ENCODE measurements around the gene FSD2. TPM values are rescaled to one million over a fixed set of nuclear protein-coding genes. Genes with fewer than 3 reads are reported as not detected.

The FSD2 gene
- total and polyA plus RNA-seq, 9 of the 15 experiments (the other 6 are each of a cell fraction or from before 2014, with no cell fraction given) = 0.01 to 0.06 TPM; not detected in 7

DNA sequence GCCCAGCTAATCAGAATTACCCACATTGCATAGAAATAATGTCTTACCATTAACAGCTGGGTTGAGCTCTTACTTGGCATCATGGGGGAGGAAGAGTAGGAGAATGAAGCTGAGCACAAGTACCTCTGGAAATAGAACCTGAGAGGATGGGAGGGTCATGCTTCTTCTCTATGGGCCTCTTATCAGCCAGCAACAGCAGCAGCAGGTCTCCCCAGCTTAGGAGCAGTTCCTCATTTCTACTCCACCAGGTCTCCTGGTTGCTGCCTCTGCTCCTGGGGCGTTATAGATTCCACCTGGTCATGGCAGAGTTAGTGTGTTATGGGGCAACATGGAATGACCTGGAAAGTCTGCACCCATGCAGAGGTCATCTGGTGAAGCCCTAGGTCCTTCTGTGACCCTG lies 3.4 kb downstream of the FSD2 start (continued):
- TF ChIP-seq, protein P1, sequence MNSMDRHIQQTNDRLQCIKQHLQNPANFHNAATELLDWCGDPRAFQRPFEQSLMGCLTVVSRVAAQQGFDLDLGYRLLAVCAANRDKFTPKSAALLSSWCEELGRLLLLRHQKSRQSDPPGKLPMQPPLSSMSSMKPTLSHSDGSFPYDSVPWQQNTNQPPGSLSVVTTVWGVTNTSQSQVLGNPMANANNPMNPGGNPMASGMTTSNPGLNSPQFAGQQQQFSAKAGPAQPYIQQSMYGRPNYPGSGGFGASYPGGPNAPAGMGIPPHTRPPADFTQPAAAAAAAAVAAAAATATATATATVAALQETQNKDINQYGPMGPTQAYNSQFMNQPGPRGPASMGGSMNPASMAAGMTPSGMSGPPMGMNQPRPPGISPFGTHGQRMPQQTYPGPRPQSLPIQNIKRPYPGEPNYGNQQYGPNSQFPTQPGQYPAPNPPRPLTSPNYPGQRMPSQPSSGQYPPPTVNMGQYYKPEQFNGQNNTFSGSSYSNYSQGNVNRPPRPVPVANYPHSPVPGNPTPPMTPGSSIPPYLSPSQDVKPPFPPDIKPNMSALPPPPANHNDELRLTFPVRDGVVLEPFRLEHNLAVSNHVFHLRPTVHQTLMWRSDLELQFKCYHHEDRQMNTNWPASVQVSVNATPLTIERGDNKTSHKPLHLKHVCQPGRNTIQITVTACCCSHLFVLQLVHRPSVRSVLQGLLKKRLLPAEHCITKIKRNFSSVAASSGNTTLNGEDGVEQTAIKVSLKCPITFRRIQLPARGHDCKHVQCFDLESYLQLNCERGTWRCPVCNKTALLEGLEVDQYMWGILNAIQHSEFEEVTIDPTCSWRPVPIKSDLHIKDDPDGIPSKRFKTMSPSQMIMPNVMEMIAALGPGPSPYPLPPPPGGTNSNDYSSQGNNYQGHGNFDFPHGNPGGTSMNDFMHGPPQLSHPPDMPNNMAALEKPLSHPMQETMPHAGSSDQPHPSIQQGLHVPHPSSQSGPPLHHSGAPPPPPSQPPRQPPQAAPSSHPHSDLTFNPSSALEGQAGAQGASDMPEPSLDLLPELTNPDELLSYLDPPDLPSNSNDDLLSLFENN (IDR thresholded peaks at IDR 0.05; ENCODE audit: low read depth in 2 of 2, low read length in 2 of 2) = peak in 1 of 2 experiments; percentile 66; a peak in 2 of 4 replicates
- TF ChIP-seq VEZF1 (CRISPR knock-in tag; IDR thresholded peaks at IDR 0.05) = peak; percentile 42; the same call in 1 of the 2 replicates
- peak; percentile 67 for TF ChIP-seq MYC (IDR thresholded peaks at IDR 0.05; ENCODE audit: low read depth, low read length)
- no peak for TF ChIP-seq MYC (CRISPR knock-in tag; IDR thresholded peaks at IDR 0.05; ENCODE audit: borderline replicate concordance, low read depth)
- TF ChIP-seq, protein P2, sequence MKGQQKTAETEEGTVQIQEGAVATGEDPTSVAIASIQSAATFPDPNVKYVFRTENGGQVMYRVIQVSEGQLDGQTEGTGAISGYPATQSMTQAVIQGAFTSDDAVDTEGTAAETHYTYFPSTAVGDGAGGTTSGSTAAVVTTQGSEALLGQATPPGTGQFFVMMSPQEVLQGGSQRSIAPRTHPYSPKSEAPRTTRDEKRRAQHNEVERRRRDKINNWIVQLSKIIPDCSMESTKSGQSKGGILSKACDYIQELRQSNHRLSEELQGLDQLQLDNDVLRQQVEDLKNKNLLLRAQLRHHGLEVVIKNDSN (CRISPR knock-in tag; IDR thresholded peaks at IDR 0.05) = no peak
- TF ChIP-seq TCF15 (CRISPR knock-in tag; IDR thresholded peaks at IDR 0.05) = no peak
- 0 out of 2 replicates have a peak, but pooled peaks have one; percentile 16 for TF ChIP-seq BCOR (IDR thresholded peaks at IDR 0.05)
- TF ChIP-seq NCOA1 (IDR thresholded peaks at IDR 0.05; ENCODE audit: low read depth) = peak; percentile 52; the same call in 1 of the 2 replicates
- TF ChIP-seq, protein P3, sequence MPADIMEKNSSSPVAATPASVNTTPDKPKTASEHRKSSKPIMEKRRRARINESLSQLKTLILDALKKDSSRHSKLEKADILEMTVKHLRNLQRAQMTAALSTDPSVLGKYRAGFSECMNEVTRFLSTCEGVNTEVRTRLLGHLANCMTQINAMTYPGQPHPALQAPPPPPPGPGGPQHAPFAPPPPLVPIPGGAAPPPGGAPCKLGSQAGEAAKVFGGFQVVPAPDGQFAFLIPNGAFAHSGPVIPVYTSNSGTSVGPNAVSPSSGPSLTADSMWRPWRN (IDR thresholded peaks at IDR 0.05; ENCODE audit: low read depth) = 0 out of 2 replicates have a peak, but pooled peaks have one; percentile 26
- peak; percentile 77 to 79; a peak in 3 of 4 replicates for TF ChIP-seq TRIM24 (IDR thresholded peaks at IDR 0.05)
- peak; percentile 91 for TF ChIP-seq POLR2AphosphoS5 (IDR thresholded peaks at IDR 0.05; ENCODE audit: control insufficient read depth, insufficient read depth, low read depth, low read length)
- peak; percentile 64; the same call in 1 of the 2 replicates for TF ChIP-seq MTA3 (IDR thresholded peaks at IDR 0.05; ENCODE audit: borderline replicate concordance)
- 0 out of 2 replicates have a peak, but pooled peaks have one; percentile 24 for TF ChIP-seq ZNF274 (IDR thresholded peaks at IDR 0.05; ENCODE audit: borderline replicate concordance, low read depth, low read length)
- peak; percentile 29; the same call in 1 of the 2 replicates for TF ChIP-seq CC2D1A (IDR thresholded peaks at IDR 0.05)
- no peak for TF ChIP-seq CHAMP1 (IDR thresholded peaks at IDR 0.05)
- TF ChIP-seq L3MBTL2 (IDR thresholded peaks at IDR 0.05) = peak; percentile 34
- TF ChIP-seq LEF1 (IDR thresholded peaks at IDR 0.05) = 0 out of 2 replicates have a peak, but pooled peaks have one; percentile 24
- TF ChIP-seq SMARCC2 (IDR thresholded peaks at IDR 0.05; ENCODE audit: low read depth) = peak; percentile 66
- TF ChIP-seq NR2C1 (IDR thresholded peaks at IDR 0.05) = peak; percentile 26; the same call in 1 of the 2 replicates
- TF ChIP-seq NR2C1 (tag; IDR thresholded peaks at IDR 0.05) = no peak
